Aorta (tissue), 5 donors: ENCODE results near the gene PUM2. TPM values are rescaled to one million over a fixed set of nuclear protein-coding genes. Genes with fewer than 3 reads are reported as not detected.
A peak's percentile ranks its signal among the peaks of the same experiment; 100 is the strongest.

Source experiments
- ATAC-seq: fragments of 200-7000 bp; cut with Tn5 transposase; one replicate; pipeline ENCODE4 v1.9.1; 2022; ENCODE audit warnings: moderate library complexity; ENCODE audit not compliant: low FRiP score
- DNase-seq, 2 donors: peaks; one replicate each; pipeline ENCODE4 v3.0.0-alpha.2; 2020
- H3K27ac ChIP-seq, 2 donors: one replicate each; pipeline ENCODE4 v1.5.1; 2013; ENCODE audit warnings: low read length in 2 of 2, mild to moderate bottlenecking in 2 of 2, moderate library complexity in 2 of 2, control low read depth in 1 of 2, inconsistent platforms in 1 of 2, low read depth in 1 of 2
- H3K27me3 ChIP-seq, 2 donors: one replicate each; pipeline ENCODE4 v1.6.1; 2013; ENCODE audit warnings: control low read depth in 1 of 2, low read length in 1 of 2, mild to moderate bottlenecking in 1 of 2, moderate library complexity in 1 of 2; ENCODE audit not compliant: insufficient read depth in 2 of 2, control insufficient read depth in 1 of 2
- H3K36me3 ChIP-seq, 2 donors: one replicate each; pipeline ENCODE4 v1.6.1; 2013; ENCODE audit warnings: control low read depth in 1 of 2, low read length in 1 of 2, mild to moderate bottlenecking in 1 of 2; ENCODE audit not compliant: insufficient read depth in 2 of 2, control insufficient read depth in 1 of 2
- H3K4me1 ChIP-seq, 2 donors: one replicate each; pipeline ENCODE4 v1.6.1; 2013; ENCODE audit warnings: low read length in 2 of 2, control low read depth in 1 of 2, mild to moderate bottlenecking in 1 of 2, moderate library complexity in 1 of 2; ENCODE audit not compliant: insufficient read depth in 2 of 2, control insufficient read depth in 1 of 2
- H3K4me3 ChIP-seq, 2 donors: one replicate each; pipeline ENCODE4 v1.5.1; 2013; ENCODE audit warnings: low read length in 2 of 2, control low read depth in 1 of 2, mild to moderate bottlenecking in 1 of 2
- H3K9me3 ChIP-seq: one replicate; pipeline ENCODE4 v1.6.1; 2013; ENCODE audit warnings: mild to moderate bottlenecking, low read length; ENCODE audit not compliant: control insufficient read depth
- WGBS, 2 donors: extraction: QIAGEN DNeasy Blood & Tissue Kit; methylation state at CpG; one replicate each; pipeline ENCODE4 v1.1.7; 2013; 5-methylcytosine and 5-hydroxymethylcytosine counted together
- intact Hi-C, 2 donors: fragments of 100-400 bp; cut with DNase I; formaldehyde crosslinking; loops; one replicate each; pipeline versions ENCODE4 v1.14.2 to v1.15.0; 2022
- polyA plus RNA-seq, 2 donors: library from polyadenylated mRNA; stranded (reverse); fragments of 200-250 nt; gene quantifications; one replicate each; pipeline ENCODE4 v1.2.3, GENCODE V29; 2013
- total RNA-seq, 2 donors: library from RNA; stranded (reverse); fragmentation: NEBNext Ultra II Directional; extraction: Animal tissue kit (Norgen Biotek cat#: 25700); gene quantifications; one replicate each; pipeline ENCODE4 v1.2.1, GENCODE V29; 2021
- donor health status: healthy with polysubstance abuse.
- donor health status: Bipolar disorder and iron deficiency.
- donor health status: DM: no; HTN: no; CAD: no.
- donor health status: DM: no; HTN: no; CAD: no.
- donor health status: DM: yes; HTN: yes; CAD: no.

PUM2 gene
- total and polyA plus RNA-seq, 4 donors: 21.3 to 104 (median 57.2) TPM

GRCh38 chr2:20218331-20219320, 132.0 kb downstream of the PUM2 start:
- ATAC-seq (no peak), DNase-seq (peak in 1 of 2 donors; percentile 47)
- WGBS, 2 donors: 95 to 96% methylated on average over 18 to 20 of the region's 20 CpGs
- no peaks in the 10 kb centered on the region for H3K9me3 ChIP-seq
- no peaks in the 10 kb centered on the region for H3K36me3 ChIP-seq
- H3K4me1 ChIP-seq: no peaks in the 10 kb centered on the region
- intact Hi-C loops: no loop called here
- H3K27me3 ChIP-seq: no peaks in the 10 kb centered on the region
- no peak overlapping the region for H3K4me3 ChIP-seq
- H3K27ac ChIP-seq: no peak overlapping the region

- Histone ChIP-seq H3K4me3 (no peak overlapping the region), H3K4me1 (no peaks in the 10 kb centered on the region), H3K9me3 (no peaks in the 10 kb centered on the region), H3K27ac (no peak overlapping the region), H3K36me3 (no peaks in the 10 kb centered on the region), H3K27me3 (no peaks in the 10 kb centered on the region)
- intact Hi-C loops: no loop called here
- DNase-seq (peak in 1 of 2 donors; percentile 57), ATAC-seq (no peak)
- WGBS, 2 donors: 93 to 95% methylated on average over 20 to 21 of the region's 21 CpGs
Measured at GRCh38 chr2:20217041-20217970, 133.3 kb downstream of the PUM2 start.

GRCh38 chr2:20216130-20217025, 134.3 kb downstream of the PUM2 start:
- H3K27me3 ChIP-seq: no peaks in the 10 kb centered on the region
- no peak for ATAC-seq

GRCh38 chr2:20215183-20216040, 135.2 kb downstream of the PUM2 start:
- Histone ChIP-seq H3K27ac (no peak overlapping the region), H3K27me3 (no peaks in the 10 kb centered on the region), H3K36me3 (no peaks in the 10 kb centered on the region), H3K9me3 (no peaks in the 10 kb centered on the region), H3K4me1 (no peaks in the 10 kb centered on the region), H3K4me3 (no peak overlapping the region)
- ATAC-seq: no peak
- WGBS, 2 donors: 89 to 92% methylated on average over 13 of the region's 13 CpGs
- peak in 1 of 2 donors; percentile 57 for DNase-seq
- intact Hi-C loops: no loop called here

More at GRCh38 chr2:20216130-20217025, 134.3 kb downstream of the PUM2 start:
- WGBS, 2 donors: 93% methylated on average over 22 of the region's 22 CpGs
- Histone ChIP-seq H3K36me3 (no peaks in the 10 kb centered on the region), H3K4me1 (no peaks in the 10 kb centered on the region), H3K27ac (no peak overlapping the region), H3K4me3 (no peak overlapping the region), H3K9me3 (no peaks in the 10 kb centered on the region)
- intact Hi-C loops: no loop called here
- peak in 1 of 2 donors; percentile 68 for DNase-seq

- H3K27ac ChIP-seq: no peak overlapping the region
- H3K36me3 ChIP-seq: no peaks in the 10 kb centered on the region
- intact Hi-C loops: no loop called here
- WGBS, 2 donors: 83 to 91% methylated on average over 2 of the region's 2 CpGs
- H3K4me3 ChIP-seq: no peak overlapping the region
- H3K4me1 ChIP-seq: no peaks in the 10 kb centered on the region
- H3K27me3 ChIP-seq: no peaks in the 10 kb centered on the region
- ATAC-seq (no peak), DNase-seq (no peak)
- no peaks in the 10 kb centered on the region for H3K9me3 ChIP-seq
Measured at GRCh38 chr2:20214566-20215182, 136.0 kb downstream of the PUM2 start.

- WGBS, 2 donors: 83 to 88% methylated on average over 9 of the region's 9 CpGs
- intact Hi-C loops: no loop called here
- no peak overlapping the region for H3K4me3 ChIP-seq
- no peaks in the 10 kb centered on the region for H3K9me3 ChIP-seq
- no peaks in the 10 kb centered on the region for H3K27me3 ChIP-seq
- H3K4me1 ChIP-seq: no peaks in the 10 kb centered on the region
- no peak overlapping the region for H3K27ac ChIP-seq
- ATAC-seq: no peak
- DNase-seq: peak in 1 of 2 donors; percentile 48
- no peaks in the 10 kb centered on the region for H3K36me3 ChIP-seq
Measured at GRCh38 chr2:20213651-20214565, 136.7 kb downstream of the PUM2 start.
